Thyroid gland (tissue), 4 donors: ENCODE measurements around the gene RPS6KL1. TPM values are rescaled to one million over a fixed set of nuclear protein-coding genes. Genes with fewer than 3 reads are reported as not detected.

Experiments used
- DNase-seq, 2 donors: peaks; one replicate each; pipeline ENCODE4 v3.0.0-alpha.2; 2019
- H3K27ac ChIP-seq, 3 donors: fragments of 200-600 bp; sonication (generic); 1 replicate in 2 of 3; 2 replicates in 1 of 3; pipeline ENCODE4 v1.5.1; 2016 to 2019; ENCODE audit warnings: mild to moderate bottlenecking in 1 of 3, moderate library complexity in 1 of 3
- H3K27me3 ChIP-seq: fragments of 200-600 bp; sonication (generic); one replicate; pipeline ENCODE4 v1.5.1; 2019
- H3K36me3 ChIP-seq, 2 donors: fragments of 200-600 bp; sonication (generic); one replicate each; pipeline ENCODE4 v1.5.1; 2016 to 2019
- H3K4me1 ChIP-seq, 2 donors: fragments of 200-600 bp; sonication (generic); one replicate each; pipeline ENCODE4 v1.5.1; 2017 to 2019
- H3K4me3 ChIP-seq, 3 donors: fragments of 200-600 bp; sonication (generic); replicated peaks in 1 of 3; 1 replicate in 2 of 3; 2 replicates in 1 of 3; pipeline ENCODE4 v1.5.1; 2016; ENCODE audit warnings: mild to moderate bottlenecking in 1 of 3
- H3K9me3 ChIP-seq: fragments of 200-600 bp; sonication (generic); one replicate; pipeline ENCODE4 v1.5.1; 2017
- CTCF ChIP-seq, 6 experiments: fragments of 200-600 bp in 3 of 6; fragments of 450-650 bp in 3 of 6; sonication (generic) in 3 of 6; IDR thresholded peaks; one replicate each; pipeline ENCODE4 v1.5.1; 2016 to 2019; ENCODE audit warnings: antibody characterized with exemption in 6 of 6, mild to moderate bottlenecking in 2 of 6, inconsistent platforms in 1 of 6, moderate library complexity in 1 of 6
- POLR2A ChIP-seq, 2 donors: fragments of 450-650 bp; IDR thresholded peaks; one replicate each; pipeline ENCODE4 v1.6.1; 2017; ENCODE audit warnings: antibody characterized with exemption in 2 of 2, mild to moderate bottlenecking in 2 of 2, moderate library complexity in 1 of 2
- WGBS, 2 donors: methylation state at CpG; one replicate each; pipeline ENCODE4 v1.1.5; 2017; 5-methylcytosine and 5-hydroxymethylcytosine counted together
- intact Hi-C: fragments of 100-400 bp; cut with DNase I; formaldehyde crosslinking; loops from one replicate; pipeline ENCODE4 v1.15.1; 2023
- total RNA-seq, 4 donors: library from RNA; depleted of rRNA; stranded (reverse); fragments of >200 nt; gene quantifications; one replicate each; pipeline ENCODE4 v1.2.3, GENCODE V29; 2016

Gene RPS6KL1
- total RNA-seq, 4 donors from 2014 or later: 5.7 to 16.4 (median 9.5) TPM

DNA sequence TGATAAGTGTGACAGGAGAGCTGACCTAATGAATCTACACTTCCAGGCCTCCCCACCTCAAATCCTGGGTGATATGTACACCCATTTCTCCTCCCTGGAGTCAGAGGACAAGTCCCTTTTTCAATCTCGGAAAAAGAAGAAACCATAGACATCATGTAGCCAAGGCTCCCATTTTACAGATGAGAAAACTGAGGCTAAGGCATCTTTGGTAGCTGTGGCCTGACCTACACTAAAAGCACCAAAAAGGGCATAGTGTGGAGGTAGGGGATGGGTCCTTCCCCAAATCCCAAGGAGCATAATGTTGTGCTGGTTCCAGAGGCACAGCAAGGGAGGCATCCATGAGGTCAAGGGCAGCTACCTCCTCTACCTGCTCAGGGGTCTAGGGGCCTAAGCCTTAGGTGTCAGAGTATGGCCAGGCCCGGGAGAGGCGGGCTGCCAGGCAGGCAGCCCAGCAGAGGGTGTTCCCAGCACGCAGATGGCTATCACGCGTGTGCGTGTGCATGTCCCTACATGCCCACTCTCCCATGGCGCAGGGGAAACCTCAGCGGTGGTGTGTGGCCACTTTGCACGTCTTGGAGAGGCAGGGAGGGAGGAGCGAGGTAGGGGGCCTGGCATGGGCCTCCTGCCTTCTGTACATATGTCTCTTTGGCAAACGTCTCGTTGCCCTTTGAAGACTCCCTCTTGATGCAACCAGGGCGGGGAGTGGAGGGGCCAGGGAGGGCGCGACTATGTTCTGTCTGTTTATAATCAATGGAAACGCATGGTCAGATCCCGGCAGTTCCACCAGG lies 29.8 kb upstream of the RPS6KL1 start:
- intact Hi-C loops: loop anchor here (5.0 kb wide), 1 partner anchor 54 kb away; no protein-coding TSS in a partner anchor
- H3K4me3 ChIP-seq: peak overlapping the region in 1 of 3 donors; percentile 75
- WGBS, 2 donors: 39% methylated on average over 11 to 16 of the region's 18 CpGs
- H3K4me1 ChIP-seq: peaks cover 34 to 64% of the 10 kb centered on the region in 2 donors
- H3K9me3 ChIP-seq: no peaks in the 10 kb centered on the region
- H3K36me3 ChIP-seq: peaks cover 13 to 15% of the 10 kb centered on the region in 2 donors
- no peaks in the 10 kb centered on the region for H3K27me3 ChIP-seq
- TF ChIP-seq CTCF (IDR thresholded peaks at IDR 0.05): peak in 4 of 6 experiments; percentile 10 to 41 (median 26)
- peak in 1 of 2 donors; percentile 29 for TF ChIP-seq POLR2A (IDR thresholded peaks at IDR 0.05)
- H3K27ac ChIP-seq: peak overlapping the region; percentile 57 to 90 (median 76)
- DNase-seq: peak; percentile 91 to 94

DNA sequence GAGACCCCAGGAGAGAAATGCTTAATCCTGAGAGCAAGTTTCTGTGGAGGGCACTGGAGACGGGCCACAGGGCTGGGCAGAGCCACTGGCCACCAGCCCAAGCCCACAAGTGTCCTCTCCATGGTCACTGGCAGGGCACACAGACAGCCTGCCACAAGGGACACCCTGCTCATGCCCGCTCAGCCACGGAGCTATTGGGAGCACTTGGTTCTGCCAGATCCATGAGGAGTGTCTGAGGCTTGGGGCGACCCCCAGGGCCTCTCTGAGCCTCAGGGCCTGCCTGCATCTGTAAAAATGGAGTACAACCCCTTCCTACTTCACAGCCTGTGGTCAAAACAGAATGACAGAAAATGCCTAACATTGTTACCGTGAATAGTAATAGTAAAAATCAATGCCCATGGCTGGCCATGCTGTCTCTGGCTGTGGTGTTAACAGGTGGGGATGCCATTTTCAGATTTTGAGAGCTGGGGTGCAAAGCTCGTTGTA lies 29.2 kb upstream of the RPS6KL1 start:
- peak; percentile 83 to 84 for DNase-seq
- H3K36me3 ChIP-seq: peaks cover 20 to 22% of the 10 kb centered on the region in 2 donors
- TF ChIP-seq CTCF (IDR thresholded peaks at IDR 0.05) (no peak), POLR2A (IDR thresholded peaks at IDR 0.05) (no peak)
- WGBS, 2 donors: 44 to 59% methylated on average over 2 to 5 of the region's 6 CpGs
- H3K4me1 ChIP-seq: peaks cover 34 to 64% of the 10 kb centered on the region in 2 donors
- peak overlapping the region; percentile 57 to 90 (median 76) for H3K27ac ChIP-seq
- no peaks in the 10 kb centered on the region for H3K9me3 ChIP-seq
- H3K27me3 ChIP-seq: no peaks in the 10 kb centered on the region
- no peak overlapping the region for H3K4me3 ChIP-seq
- intact Hi-C loops: loop anchor here (5.0 kb wide), 1 partner anchor 55 kb away; no protein-coding TSS in a partner anchor

- Histone ChIP-seq H3K27me3 (no peaks in the 10 kb centered on the region), H3K36me3 (peaks cover 25 to 28% of the 10 kb centered on the region in 2 donors), H3K9me3 (no peaks in the 10 kb centered on the region), H3K4me3 (no peak overlapping the region), H3K27ac (peak overlapping the region; percentile 57 to 90 (median 76)), H3K4me1 (peaks cover 34 to 69% of the 10 kb centered on the region in 2 donors)
- WGBS, 2 donors: 30 to 31% methylated on average over 12 to 15 of the region's 15 CpGs
- TF ChIP-seq CTCF (IDR thresholded peaks at IDR 0.05) (no peak), POLR2A (IDR thresholded peaks at IDR 0.05) (no peak)
- intact Hi-C loops: loop anchor here (5.0 kb wide), 1 partner anchor 56 kb away; no protein-coding TSS in a partner anchor
- peak; percentile 44 to 49 for DNase-seq
Observed at GRCh38 chr14:74951443-74952179, 28.6 kb upstream of the RPS6KL1 start.

DNA sequence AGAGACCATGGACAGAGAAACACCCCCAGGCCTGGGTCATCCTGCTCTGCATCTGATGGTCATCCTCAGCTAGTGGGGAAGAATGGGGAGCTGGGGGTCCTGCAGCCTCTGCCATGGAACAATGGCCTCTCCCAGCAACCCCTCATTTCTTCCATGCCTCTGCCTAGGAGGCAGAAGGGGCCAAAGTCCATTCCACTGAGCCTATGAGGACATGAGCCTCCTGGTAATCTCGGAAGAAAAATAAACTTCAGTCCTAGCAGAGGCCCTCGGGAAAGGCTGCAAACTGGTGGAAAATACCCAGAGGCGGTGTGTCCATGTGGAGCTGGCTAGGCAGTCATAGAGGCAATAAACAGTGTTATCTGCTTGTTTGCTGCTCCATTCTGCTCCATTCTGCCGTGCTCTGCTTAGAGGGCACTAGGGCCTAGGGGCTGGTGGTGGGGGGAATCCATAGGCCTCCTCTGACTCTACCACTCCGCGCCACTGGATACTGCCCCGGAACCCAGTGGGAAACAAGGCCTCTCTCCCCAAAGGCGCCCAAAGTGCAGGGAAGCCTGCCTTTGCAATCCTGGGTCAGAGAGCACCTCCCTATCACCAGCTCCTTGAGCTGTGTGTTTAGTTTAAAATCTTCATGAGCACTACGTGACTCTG lies 27.9 kb upstream of the RPS6KL1 start:
- H3K27me3 ChIP-seq: no peaks in the 10 kb centered on the region
- no peak overlapping the region for H3K4me3 ChIP-seq
- intact Hi-C loops: loop anchor here (5.0 kb wide), 1 partner anchor 56 kb away; no protein-coding TSS in a partner anchor
- no peak for DNase-seq
- H3K9me3 ChIP-seq: no peaks in the 10 kb centered on the region
- TF ChIP-seq CTCF (IDR thresholded peaks at IDR 0.05) (no peak), POLR2A (IDR thresholded peaks at IDR 0.05) (no peak)
- WGBS, 2 donors: 70 to 75% methylated on average over 9 of the region's 9 CpGs
- peak overlapping the region; percentile 57 to 90 (median 76) for H3K27ac ChIP-seq
- H3K36me3 ChIP-seq: peaks cover 27 to 32% of the 10 kb centered on the region in 2 donors
- H3K4me1 ChIP-seq: peaks cover 34 to 66% of the 10 kb centered on the region in 2 donors
